GM10248 (cell line): ENCODE results near the gene NOL7.
A peak's percentile ranks its signal among the peaks of the same experiment; 100 is the strongest.

Source experiments
- CTCF ChIA-PET: fragments of 300-600 bp; sonication (Branson Sonifier 250); formaldehyde crosslinking; extraction: SDS; loops from one replicate; lab custom pipeline; 2021; ENCODE audit warnings: antibody characterized with exemption; lab: Yijun Ruan, JAX
- POLR2A ChIA-PET: fragments of 350-650 bp; sonication (Branson Sonifier 250); formaldehyde crosslinking; extraction: SDS; loops from one replicate; lab custom pipeline; 2020; ENCODE audit warnings: antibody characterized with exemption; lab: Yijun Ruan, JAX
- DNase-seq: peaks from one replicate; pipeline ENCODE4 v3.0.0; 2012; ENCODE audit errors: extremely low spot score
- TF ChIP-seq, protein P1 (sequence below): IDR thresholded peaks from 2 replicates; pipeline ENCODE4 v1.5.1; 2012; ENCODE audit warnings: mild to moderate bottlenecking, low read depth; ENCODE audit errors: extremely low read depth, missing control alignments, control extremely low read depth

The NOL7 gene

DNA sequence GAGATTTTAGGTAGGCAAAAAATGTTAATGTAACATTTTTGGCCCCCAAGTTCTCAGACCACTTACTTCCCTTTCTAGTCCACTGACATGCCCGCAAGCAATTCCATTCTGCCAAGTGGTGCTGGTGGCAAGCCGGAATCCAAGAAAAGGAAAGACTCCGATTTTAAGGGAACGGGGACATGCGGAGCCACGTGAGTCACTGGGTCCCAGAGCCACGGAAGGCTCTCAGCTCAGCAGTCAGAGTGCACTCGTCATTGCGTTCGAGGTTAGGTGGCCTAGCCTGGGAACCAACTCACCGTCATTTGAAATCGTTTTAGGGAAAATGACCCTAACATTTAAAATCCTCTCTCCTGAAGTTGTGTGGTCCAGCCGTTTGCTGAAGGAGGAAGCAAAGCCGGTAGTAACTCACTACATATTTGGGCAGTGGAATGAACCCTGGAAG is 41.4 kb upstream of the NOL7 start:
- ChIA-PET POLR2A (no interaction called here), CTCF (interaction anchor here (0.7 to 2.8 kb wide), 17 partner anchors 10 to 244 kb away, joined by 3 to 89 read pairs (median 9); partner anchors contain the start of genes NOL7 and TBC1D7)
- no peak for DNase-seq
- TF ChIP-seq, protein P1, sequence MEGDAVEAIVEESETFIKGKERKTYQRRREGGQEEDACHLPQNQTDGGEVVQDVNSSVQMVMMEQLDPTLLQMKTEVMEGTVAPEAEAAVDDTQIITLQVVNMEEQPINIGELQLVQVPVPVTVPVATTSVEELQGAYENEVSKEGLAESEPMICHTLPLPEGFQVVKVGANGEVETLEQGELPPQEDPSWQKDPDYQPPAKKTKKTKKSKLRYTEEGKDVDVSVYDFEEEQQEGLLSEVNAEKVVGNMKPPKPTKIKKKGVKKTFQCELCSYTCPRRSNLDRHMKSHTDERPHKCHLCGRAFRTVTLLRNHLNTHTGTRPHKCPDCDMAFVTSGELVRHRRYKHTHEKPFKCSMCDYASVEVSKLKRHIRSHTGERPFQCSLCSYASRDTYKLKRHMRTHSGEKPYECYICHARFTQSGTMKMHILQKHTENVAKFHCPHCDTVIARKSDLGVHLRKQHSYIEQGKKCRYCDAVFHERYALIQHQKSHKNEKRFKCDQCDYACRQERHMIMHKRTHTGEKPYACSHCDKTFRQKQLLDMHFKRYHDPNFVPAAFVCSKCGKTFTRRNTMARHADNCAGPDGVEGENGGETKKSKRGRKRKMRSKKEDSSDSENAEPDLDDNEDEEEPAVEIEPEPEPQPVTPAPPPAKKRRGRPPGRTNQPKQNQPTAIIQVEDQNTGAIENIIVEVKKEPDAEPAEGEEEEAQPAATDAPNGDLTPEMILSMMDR = no peak

DNA sequence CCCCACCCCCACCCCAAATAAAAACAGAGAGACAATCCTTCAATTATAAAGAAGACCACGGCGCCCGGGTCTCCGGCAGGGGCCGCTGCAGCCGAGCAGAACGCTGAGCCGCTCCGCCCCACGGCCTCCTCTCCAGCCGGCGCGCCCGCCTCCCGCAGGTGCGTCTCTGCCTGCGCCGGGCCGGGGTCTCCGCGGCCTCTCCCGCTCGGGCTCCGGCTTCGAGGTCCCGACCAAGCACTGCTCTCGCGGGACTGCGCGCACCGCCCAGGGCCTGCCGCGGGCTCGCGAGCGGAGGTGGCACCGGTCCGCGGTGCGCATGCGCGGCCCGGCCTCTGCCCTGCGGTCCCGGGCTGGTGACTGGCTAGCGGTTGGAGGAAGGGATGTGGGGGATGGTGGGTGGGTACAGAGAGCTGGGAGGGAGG is 41.0 kb upstream of the NOL7 start:
- TF ChIP-seq, protein P1 = peak; percentile 61
- peak; percentile 97 for DNase-seq
- ChIA-PET POLR2A (interaction anchor here (0.9 kb wide), 2 partner anchors 41 to 217 kb away, joined by 3 read pairs; partner anchors contain the start of gene NOL7), CTCF (interaction anchor here (0.6 to 2.8 kb wide), 57 partner anchors 10 to 493 kb away, joined by 3 to 89 read pairs (median 5); partner anchors contain the start of genes GFOD1, NOL7 and TBC1D7)

DNA sequence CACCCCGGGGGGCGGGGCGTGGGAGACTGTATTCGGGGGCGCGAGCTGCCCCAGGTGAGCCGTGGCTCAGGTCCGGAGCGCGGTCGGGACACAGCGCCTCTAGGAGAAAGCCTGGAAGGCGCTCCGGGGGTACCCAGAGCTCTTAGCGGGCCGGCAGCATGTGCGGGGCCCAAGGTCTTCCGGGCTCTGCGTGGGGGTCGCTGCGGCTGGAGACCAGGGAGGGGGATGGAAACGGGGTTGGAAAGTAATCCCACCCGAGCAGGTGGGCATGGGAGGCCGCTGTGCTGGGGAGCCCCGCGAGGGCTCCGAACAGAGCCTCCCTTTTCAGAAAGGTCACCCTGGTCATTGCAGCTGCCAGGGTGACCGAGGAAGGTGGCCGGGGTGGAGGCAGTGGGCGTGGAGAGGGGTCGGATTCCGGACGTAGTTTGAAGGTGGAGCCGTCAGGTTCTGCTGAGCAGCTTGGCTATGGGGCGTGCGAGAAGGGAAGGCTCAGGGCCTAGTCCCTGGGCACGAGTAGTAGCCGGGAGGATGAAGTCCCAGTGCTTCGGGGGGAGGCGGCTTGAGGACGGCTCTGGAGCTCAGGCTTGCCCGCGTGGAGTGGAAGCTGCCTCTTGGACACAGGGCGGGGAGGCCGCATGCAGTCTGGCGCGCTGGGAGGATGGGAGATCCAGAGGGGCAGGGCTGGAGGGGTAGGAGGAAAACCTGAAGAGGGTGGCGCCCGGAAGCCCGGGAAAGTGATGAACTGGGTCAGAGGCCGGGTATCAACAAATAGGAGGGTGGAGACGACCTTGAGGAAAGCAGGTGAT is 40.4 kb upstream of the NOL7 start, which contains the start of gene SIRT5:
TSS of gene SIRT5 (plus strand) at position 31 of the 806 bp plus-strand sequence. CDS start 9,510 bp downstream, outside the sequence.
- CTCF ChIA-PET = interaction anchor here (0.6 to 2.8 kb wide), 67 partner anchors 9 to 662 kb away, joined by 3 to 89 read pairs (median 5); partner anchors contain the start of genes GFOD1, NOL7 and TBC1D7
- TF ChIP-seq, protein P1 = peak; percentile 10
- POLR2A ChIA-PET = interaction anchor here (0.9 kb wide), 2 partner anchors 40 to 217 kb away, joined by 3 read pairs; partner anchors contain the start of gene NOL7
- DNase-seq = peak; percentile 82

DNA sequence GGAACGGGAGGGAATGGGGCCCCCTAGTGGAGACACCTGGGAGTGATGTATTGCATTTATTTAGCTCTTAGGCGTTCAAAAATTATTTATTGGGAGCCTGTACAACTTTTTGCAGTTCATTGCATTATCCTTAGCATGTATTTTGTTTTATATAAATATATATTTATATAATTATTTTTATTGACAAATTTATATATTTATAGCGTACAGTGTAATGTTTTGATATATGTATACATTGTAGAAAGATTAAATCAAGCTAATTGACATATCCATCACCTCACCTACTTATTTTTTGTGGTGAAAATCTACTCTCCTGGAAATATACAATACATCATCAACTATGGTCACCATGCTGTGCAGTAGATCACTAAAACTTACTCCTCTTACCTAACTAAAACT is 39.8 kb upstream of the NOL7 start:
- TF ChIP-seq, protein P1 = peak; percentile 65
- no peak for DNase-seq
- CTCF ChIA-PET = interaction anchor here (0.9 to 2.8 kb wide), 49 partner anchors 9 to 663 kb away, joined by 3 to 89 read pairs (median 6); partner anchors contain the start of genes GFOD1, NOL7 and TBC1D7
- POLR2A ChIA-PET = interaction anchor here (0.9 kb wide), 1 partner anchor 40 kb away, joined by 3 read pairs; the partner anchor contains the start of gene NOL7

DNA sequence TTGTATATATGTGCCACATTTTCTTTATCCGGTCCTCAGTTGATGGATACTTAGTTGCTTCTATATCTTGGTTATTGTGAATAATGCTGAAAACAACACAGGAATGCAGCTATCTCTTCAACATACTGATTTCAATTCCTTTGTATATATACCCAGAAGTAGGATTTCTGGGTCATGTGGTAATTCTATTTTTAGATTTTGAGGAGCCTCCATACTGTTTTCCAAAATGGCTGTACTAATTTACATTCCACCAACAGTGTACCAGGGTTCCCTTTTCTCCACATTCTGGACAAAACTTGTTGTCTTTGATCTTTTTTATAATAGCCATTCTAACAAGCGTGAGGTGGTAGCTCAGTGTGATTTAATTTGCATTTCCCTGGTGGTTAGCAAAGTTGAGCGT is 39.1 kb upstream of the NOL7 start:
- CTCF ChIA-PET = interaction anchor here (1.1 to 2.8 kb wide), 13 partner anchors 11 to 241 kb away, joined by 3 to 89 read pairs (median 11); partner anchors contain the start of gene NOL7
- TF ChIP-seq, protein P1 = no peak
- POLR2A ChIA-PET = no interaction called here
- no peak for DNase-seq

DNA sequence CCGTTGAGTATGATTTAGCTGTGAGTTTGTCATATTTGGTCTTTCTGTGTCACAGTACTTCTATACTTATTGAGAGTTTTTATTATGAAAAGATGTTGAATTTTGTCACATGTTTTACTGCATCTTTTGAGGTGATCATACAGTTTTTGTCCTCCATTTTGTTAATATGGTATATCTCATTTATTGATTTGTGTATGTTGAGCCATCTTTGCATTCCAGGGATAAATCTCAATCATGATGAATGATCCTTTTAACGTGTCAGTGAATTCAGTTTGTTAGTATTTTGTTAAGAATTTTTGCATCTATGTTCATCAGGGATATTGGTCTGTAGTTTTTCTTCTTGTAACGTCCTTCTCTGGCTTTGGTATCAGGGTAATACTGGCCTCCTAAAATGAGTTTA is 37.2 kb upstream of the NOL7 start:
- ChIA-PET CTCF (no interaction called here), POLR2A (no interaction called here)
- no peak for DNase-seq
- TF ChIP-seq, protein P1 = no peak
